GM12872 (cell line): ENCODE data around the gene AGXT.

ENCODE experiments used
- CTCF ChIP-seq: IDR thresholded peaks from 3 replicates; pipeline ENCODE4 v1.5.1; 2011; ENCODE audit warnings: low read depth, mild to moderate bottlenecking, low read length, moderate library complexity; ENCODE audit not compliant: insufficient read depth

Gene AGXT

GRCh38 chr2:240873805-240874714 is 5.4 kb downstream of the AGXT start:
- TF ChIP-seq CTCF, result no peak

- no peak for TF ChIP-seq CTCF
Measured at GRCh38 chr2:240874715-240875227, 6.1 kb downstream of the AGXT start.

GRCh38 chr2:240875228-240876034 is 6.8 kb downstream of the AGXT start:
- no peak for TF ChIP-seq CTCF

- no peak for TF ChIP-seq CTCF
Measured at GRCh38 chr2:240876035-240876474, 7.4 kb downstream of the AGXT start.

GRCh38 chr2:240876475-240877251 is 8.0 kb downstream of the AGXT start:
- no peak for TF ChIP-seq CTCF

- TF ChIP-seq CTCF, result no peak
Measured at GRCh38 chr2:240877460-240878340, 9.1 kb downstream of the AGXT start.
